T-helper 22 cell (primary cell): ENCODE data around the gene NCOA6.
"Not testable (repeated sequence)": the region's sequence is repeated elsewhere in the genome, so short reads cannot be mapped to it uniquely, and the experiment has no call there.

ENCODE experiments used
- DNase-seq: peaks from one replicate; pipeline ENCODE4 v3.0.0-alpha.2; 2020; ENCODE audit warnings: low read depth

NCOA6 gene

DNA sequence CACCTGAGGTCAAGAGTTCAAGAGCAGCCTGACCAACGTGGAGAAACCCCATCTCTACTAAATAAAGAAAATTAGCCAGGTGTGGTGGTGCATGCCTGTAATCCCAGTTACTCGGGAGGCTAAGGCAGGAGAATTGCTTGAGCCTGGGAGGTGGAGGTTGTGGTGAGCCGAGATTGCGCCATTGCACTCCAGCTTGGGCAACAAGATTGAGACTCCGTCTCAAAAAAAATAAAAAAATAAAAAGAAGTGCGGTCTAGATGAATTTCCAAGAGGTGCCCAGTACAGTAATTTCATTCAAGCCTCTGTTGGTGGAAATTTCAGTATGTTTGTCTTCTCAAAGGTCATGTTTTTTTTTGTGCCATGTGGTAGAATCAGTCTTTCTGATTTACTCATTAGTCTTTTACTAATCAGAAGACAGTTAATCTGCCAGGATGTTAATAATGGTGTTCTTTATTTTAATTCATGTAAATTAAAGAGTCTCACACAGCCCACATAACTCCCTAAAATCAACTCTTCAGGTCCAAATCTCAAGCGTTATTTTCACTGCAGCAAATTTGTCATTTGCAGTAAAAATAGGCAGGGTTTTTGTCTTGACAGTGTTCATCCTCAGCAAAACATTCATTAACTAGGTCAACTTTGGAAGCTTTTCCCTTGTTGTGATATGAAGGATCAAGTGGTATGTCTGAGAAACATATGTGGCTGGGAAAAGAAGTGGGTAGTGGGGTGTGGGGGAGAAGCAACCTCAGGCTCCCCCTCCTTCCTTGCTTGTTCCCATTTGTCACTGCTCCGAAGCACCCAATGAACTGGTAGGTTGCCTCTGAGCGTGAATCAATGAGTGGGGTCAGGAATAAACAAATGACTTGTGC is 108.0 kb downstream of the NCOA6 start:
- no peak for DNase-seq

DNA sequence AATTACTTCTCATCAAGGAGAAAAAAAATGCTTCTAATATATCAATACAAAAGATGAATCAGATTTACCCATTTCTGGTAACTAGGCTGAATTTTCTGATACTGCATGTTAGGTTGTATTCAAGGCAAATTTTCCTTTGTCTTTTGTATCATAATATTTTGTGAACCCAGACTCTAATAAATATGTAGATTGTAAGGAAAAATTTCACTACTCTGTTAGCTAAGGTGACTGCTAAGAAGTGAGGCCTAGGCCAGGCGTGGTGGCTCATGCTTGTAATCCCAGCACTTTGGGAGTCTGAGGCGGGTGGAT is 108.6 kb downstream of the NCOA6 start:
- no peak for DNase-seq

DNA sequence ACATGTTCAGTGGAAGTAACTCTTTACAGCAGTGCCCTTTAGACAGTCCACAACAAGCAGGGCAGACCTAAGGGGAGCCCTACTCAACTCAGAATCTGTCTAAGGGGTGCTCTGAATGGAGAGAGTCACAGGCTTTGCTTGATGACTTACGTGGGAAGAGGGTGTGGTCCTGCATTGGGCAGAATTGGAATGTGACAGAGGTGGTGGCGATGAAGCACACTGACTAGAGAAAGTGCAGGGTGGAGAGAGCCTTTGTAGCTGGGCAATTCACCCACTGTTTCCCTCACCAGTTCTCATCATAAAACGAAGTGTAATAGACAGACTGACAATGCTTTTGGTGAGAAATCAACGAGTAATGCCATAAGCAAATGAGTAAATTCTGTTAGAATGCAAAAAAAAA is 110.1 kb downstream of the NCOA6 start:
- DNase-seq, result no peak

DNA sequence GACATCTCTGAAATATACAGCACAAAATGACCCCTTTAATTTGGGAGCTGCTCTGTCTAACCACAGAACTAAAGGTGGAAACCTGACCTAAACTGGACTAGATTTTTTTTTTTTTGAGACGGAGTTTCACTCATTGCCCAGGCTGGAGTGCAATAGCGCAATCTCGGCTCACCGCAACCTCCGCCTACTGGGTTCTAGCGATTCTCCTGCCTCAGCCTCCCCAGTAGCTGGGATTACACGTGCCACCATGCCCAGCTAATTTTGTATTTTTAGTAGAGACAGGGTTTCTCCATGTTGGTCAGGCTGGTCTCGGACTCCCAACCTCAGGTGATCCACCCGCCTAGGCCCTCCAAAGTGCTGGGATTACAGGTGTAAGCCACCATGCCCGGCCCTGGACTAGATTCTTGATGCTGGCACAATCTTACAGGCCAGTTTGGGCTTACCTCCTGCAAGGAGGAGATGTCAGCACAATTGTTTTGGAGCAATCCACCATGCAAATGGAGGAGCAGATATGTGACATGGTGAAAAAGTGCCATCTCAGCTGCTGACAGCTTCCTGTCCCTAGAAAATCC is 111.4 kb downstream of the NCOA6 start:
- DNase-seq, result not testable (repeated sequence)

DNA sequence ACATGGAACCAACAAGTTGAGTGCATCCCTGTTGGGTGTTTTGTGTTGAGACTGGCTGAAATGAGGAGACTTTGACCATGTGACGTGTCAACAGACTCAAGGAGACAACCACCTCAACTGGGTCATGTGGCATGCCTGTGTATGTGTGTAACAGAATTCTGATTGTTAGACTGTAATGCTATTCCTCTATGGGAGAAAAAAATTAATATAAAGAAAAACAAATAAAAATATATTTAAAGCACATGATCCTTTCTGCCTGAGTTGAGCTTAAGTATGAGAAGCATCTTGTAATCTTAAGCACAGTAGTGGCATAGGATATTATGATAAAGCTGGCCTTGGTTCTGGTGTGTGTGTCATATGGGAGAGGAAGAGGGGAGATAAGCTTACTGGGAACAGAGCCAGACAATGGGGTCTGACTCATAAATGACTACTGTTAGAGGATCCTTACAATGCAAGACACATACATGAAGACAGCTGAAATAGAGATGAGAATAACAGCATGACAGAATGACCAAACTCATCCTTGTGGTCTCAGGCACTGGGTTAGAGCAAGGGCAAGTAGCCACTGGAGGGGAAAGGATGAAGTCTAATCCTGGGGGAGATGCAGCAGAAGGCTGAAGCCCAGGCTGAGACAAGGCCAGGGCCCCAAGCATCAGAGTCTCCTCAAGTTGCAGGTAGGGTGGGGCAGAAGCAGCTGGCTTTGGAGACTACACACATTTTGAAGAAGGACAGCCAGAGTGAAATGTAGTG is 112.1 kb downstream of the NCOA6 start:
- no peak for DNase-seq

DNA sequence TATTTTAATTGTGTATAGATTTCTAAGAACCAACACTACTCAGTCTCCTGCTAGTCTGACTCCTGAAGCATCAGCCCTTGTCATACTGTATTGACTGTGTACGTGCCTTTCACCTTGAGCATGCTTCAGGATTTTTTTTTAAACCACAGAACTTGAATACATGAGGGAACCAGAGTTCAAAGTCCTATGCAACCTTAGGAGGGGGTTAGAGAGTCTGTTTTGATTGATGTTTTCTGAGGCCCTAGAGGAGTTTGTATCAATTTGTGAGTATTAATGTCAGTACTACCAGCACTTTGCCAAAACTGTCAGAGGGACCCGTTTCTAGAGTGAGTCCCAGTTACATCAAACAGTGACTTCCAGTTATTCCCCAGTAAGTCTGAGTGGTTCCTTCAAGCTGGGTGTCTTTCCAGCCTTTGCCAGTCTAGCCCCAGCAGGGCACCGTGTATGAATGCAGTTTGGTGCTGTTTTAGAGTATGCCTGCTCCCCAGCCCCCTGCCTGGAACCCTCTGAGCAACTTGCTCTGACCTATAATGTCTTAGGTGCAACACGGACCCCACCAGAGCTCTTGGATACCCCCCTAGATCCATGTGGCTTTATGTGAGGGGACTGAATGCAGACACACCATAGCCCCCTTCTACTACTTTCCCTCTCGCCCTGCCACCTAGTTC is 112.8 kb downstream of the NCOA6 start:
- DNase-seq, result no peak

DNA sequence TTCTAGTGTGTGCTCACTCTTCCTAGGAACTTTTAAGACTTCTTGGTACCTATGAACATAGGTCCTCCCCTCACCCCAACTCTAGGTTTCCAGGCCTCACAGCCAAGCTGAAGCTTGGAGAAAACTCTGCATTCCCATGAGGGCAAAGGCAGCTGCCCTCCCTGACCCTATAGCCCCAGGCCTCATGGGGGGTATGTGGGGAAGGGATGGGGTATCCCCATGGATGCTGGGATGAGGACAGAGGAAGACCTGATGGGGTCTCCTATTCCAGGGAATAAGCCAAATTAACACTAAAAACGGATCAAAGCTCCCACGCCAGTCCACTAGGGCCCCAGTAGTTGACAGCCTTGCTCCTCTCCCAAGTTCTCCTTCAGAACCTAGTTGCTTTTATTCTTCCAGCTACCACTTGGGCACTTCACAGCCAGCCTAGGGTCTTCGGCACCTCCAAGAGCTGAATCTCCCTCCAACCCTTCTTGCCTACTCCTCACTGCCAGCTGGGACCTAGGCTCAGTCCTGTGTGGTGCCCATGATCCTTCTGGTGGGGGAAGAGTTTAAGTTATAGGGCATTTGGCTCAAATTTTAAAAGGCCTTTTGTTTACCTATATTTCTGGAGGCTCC is 113.5 kb downstream of the NCOA6 start:
- no peak for DNase-seq

DNA sequence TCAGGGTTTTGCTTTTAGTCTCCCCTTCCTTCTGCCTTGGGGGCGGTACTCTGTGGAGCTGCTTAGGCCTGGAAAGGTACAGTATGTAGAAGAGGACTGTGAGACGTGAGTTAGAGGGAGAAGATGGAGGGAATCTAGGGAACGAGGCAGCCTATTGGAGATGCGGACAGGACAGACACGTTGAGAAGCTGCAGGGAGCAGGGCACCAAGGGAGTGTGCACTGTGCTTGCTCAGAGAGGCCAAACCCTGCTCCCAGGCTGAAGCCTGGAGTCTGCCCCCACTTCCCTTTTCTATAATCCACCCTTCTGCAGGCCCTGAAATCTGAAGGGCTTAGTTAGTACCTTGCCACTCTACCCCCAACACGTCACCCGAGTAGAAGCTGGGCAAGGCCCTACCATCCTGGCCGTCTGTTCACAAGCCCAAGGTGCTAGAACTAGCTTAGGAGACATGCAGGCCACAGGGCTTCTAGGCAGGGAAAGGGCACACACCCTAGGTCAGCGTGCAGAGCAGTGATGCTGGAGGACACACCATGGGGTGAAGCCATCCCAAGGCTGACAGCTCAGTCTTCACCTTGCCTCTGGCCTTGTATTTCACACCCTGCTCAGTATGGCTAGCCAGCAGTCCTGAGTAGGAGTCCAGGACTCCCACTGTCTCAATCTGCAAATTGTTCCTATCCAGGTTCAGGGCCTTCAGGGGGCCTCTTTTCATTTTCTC is 114.4 kb downstream of the NCOA6 start:
- no peak for DNase-seq

DNA sequence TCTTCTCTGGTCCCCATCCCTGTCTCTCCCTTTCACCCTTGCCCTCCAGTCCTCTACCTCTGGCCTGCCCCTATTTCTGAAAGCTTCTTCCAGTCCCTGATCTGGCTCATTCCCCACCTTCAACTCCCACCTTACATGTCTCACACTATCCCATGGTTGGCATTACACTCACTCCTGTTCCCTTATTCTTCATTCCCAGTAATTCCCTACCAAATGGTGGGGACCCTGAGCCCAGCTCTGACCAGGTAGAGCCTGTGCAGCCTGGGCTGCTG is 114.9 kb downstream of the NCOA6 start:
- DNase-seq, result no peak

DNA sequence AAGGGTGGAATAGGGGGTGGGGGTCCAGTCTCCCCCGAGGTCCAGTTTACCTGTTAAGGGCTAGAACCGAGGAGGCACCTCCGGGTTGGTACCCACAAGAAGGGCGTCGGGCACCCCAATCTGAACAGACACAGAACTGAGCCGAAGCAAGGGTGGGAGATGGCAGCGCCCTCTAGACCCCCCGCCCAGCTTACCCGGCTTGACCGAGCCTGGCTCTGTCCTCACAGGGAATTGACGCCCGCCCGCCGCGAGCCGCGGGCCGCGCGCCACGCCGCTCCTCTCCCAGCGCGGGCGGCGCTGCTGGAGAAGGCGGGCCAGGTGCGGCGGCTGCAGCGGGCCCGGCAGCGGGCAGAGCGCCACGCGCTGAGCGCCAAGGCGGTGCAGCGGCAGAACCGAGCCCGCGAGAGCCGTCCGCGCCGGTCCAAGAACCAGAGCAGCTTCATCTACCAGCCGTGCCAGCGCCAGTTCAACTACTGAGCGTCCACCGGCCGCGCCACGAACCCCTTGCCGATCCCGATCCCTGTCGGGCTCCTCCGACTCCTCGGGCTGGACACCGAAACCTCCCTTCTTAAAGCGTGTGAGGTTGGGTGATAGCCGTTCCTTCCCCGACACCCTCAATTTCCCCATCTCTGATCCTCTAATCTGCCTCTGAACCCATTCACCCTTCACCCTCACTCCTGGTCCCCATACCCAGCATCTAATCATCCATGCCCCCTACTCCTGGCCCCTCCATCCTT is 115.5 kb downstream of the NCOA6 start:
- DNase-seq, result no peak

DNA sequence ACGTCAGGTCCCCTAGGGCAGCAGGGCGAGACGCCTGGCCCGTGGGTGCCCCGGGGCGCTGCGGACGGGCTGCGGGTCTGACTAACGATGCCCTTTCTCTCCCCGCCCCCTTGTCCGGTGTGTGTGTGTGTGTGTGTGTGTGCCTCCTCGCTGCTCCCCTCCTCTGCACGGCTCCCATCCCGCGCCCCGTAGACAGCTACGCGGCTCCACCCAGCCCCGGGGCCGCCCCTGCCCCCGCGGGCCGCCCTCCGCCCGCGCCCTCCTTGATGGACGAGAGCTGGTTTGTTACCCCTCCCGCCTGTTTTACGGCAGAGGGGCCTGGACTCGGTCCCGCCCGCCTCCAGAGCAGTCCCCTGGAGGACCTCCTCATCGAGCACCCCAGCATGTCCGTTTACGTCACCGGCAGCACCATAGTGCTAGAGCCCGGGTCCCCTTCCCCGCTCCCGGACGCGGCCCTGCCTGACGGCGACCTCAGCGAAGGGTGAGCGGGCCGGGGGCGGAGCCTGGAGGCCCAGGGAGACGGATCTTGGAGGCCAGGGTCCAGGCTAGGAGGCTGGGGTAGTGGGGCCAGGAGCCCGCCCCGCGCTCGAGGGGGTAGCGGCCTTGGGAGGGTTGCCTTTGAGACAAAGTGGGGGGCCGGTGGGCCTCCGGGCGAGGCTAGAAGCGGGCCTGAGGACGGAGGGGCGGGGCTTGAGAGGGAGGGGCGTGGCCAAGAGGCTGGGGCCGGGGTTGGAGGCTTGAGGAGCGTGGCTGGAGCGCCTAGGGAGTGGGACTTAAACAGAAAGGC is 116.2 kb downstream of the NCOA6 start:
- DNase-seq, result peak; percentile 79

DNA sequence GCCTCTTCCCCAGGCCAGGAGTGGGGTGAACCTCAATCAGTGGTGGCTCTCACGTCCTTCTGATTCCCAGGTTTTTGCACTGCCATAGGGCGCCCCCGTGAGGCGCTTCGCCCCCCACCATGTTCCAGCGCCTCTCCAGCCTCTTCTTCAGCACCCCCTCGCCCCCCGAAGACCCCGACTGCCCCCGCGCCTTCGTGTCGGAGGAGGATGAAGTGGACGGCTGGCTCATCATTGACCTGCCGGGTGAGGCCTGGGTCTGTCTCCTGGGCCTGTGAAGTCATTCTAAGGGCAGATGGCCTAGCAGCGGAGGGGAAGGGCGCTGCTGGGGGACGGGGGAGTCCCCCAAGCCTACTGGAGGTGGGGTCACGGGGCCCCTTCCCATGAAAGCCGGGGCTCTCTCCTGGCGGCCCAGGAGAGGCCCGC is 116.8 kb downstream of the NCOA6 start:
- peak; percentile 29 for DNase-seq

DNA sequence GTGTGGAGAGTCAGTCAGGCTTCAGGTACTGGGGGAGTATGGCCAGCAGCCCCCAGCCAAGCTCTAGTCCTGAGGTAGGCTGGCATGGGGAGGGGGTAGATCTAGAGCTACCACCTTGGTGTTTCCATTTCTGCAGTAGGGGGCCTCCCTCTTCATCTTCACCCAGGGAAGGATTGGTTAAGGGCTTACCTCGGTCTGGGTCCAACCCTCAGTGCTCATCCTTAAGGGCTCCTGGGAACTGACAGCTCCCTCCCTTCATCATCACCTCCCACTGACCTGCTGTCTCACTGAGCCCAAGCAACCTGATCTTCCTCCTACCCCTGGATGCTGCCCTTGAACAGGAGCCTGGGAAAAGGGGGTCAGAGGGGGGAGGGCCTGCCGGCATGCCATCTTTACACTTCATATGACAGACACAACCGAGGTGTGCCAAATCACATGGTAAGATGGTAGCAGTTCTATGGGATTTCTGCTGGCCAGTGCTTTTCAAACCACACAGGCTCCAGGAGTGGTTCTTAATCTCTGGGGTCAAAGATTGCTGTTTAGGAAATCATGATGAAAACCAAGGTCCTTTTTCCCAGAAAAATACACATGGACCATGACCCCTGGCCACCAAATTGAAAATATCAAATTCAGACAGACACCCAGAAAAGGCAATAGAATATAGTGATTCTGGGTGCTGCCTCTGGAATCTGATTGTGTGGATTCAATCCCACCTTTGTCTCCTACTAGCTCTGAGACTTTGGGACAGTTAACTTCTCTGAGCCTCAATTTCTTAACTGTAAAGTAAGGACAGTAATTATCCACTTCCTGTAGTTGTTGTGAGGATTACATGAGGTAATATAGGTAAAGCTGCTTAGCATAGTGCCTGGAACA is 118.3 kb downstream of the NCOA6 start:
- DNase-seq, result no peak

DNA sequence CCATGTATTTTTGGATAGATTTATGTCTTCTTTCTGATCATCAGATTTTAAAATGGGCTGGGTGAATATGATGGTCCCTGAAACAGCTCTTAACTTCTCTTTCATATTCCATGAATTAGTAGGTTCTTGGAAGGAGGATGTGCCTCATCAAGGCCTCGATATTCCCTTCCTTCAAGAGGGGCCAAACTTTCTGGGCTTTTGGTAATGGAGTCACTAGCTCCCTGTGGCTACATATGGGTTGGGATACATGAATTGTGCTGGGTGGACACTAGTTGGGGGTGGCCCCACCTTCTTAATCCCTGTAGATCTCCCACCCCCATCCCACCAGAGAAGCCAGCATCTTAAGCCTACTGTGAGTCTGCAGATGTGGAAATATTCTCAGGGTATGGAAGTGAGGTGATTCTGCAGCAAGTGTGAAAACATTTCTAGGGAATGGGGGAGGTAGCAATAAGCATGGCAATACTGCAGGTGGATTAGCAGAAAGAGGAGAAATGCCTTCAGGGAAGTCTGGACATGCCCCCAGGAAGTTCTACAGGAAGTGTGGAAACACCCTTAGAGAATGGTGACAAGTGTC is 119.1 kb downstream of the NCOA6 start:
- DNase-seq, result no peak

DNA sequence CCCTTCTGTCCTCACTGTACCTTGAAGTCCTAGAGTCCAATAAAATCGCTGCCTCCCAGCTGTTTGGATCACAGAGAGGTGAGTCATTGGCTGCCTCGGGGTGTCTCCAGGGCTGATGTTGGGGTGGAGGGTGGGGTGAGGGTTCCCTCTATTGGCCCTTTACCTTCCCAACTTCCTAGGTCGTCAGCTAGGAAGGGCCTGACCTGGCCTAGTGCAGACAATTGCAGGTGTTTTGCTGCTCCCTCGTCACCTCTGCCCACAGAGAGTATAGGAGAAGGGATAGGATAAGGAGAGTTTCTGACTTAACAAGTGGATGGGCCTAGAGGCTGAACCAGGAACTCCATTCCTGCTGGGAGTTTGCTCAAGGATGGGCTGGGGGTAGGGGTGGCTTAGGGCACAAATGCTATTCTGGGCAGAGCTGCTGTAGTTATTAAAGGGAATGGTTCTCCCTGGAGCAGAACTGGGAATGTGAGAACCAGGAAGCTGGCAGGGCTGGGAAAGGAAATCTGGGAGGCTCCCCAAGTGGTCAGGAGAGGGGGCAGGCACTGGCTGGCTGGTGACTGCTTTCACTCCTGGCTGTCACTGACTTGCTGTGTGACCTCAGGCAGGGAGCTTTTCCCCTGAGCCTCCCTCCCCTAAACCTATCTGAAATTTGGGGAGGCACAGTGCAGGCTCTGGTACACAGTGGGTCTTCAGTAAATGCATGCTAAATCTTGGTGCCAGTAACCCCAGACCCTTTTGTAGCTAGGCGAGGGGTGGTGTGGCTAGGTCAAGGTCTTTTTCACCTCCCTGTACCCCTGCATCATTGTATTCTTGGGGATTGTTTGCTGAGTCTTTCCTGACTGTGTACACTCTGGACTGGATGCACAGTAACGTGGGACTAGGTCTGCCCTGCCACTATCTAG is 119.8 kb downstream of the NCOA6 start:
- DNase-seq, result no peak

DNA sequence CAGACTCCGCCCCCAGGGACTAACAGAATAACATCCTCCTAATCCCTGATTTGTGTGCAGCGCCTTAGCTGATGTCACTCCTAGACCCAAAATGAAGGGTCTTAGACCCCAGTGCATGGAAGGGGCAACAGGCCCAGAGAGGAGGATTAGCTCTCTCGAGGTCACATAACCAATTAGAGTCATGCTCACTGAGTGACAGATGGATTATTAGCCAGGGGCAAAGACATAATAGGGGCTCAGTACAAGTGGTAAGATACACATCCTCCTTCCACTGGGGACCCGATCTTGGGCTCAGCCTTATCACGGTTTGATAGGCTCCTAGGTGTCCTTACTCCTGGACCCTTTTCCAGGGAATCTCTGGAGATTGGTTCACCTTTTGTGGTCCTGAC is 120.4 kb downstream of the NCOA6 start:
- DNase-seq, result no peak

DNA sequence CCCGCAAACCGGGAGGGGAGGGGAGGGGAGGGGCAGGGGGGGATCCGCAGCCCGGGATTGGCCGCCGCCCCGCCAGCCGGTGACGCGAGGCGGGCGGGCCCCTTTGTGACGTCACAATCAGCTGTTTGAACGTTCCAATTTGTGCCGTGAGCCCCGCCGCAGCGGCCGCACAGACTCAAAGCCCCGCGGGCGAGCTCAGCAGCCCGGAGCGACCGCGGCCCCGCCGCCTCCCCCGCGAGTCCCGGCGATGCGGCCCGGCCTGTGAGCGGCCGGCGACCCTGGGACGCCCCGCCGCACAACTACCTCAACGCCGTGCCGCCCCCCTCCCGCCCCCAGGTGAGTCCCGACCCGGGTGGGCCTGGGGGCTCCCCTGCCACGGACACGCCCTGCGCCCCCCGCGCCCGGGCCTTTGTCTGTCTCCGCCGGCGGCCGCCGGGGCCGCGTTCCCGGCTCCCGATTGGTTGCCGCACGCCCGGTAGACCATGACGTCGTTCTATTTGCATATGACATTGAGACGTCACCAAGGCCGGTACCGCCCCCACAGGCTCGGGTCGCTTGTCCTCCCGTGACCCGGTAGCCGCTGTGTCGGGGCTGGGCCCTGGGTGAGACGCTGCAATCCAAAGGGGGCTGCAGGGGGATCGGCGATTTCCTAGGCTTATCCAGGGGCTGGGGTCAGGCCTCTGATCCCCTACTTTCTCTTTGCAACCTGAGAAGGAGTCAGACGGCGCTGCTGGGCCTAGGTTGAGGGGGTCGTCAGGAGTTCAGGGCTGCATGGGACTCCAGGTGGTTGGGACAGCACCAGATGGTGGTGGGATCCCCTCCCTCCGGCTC is 121.1 kb downstream of the NCOA6 start, which contains the start of gene TP53INP2:
TP53INP2 (plus strand) TSS at position 168 of the 831 bp plus-strand sequence. CDS start 4,396 bp downstream, outside the sequence.
- peak; percentile 86 for DNase-seq
